Smooth muscle cell (in vitro differentiated cells): Measurements from ENCODE around the gene PCNA. TPM values are rescaled to one million over a fixed set of nuclear protein-coding genes. Genes with fewer than 3 reads are reported as not detected.
"Not testable (repeated sequence)": the region's sequence is repeated elsewhere in the genome, so short reads cannot be mapped to it uniquely, and the experiment has no call there.

Experiments used
- DNase-seq: peaks from one replicate; lab custom pipeline; 2025; ENCODE audit not compliant: unreplicated experiment; lab: John Stamatoyannopoulos, UW
- H2AFZ ChIP-seq: fragments of 200-600 bp; sonication (generic); 2 replicates; pipeline ENCODE4 v1.6.0; 2016; ENCODE audit warnings: antibody characterized with exemption, low read depth, mild to moderate bottlenecking
- H3F3A ChIP-seq: fragments of 200-600 bp; sonication (generic); 2 replicates; pipeline ENCODE4 v1.6.0; 2017; ENCODE audit warnings: antibody characterized with exemption, low read depth
- H3K27ac ChIP-seq: fragments of 200-600 bp; sonication (generic); 2 replicates; pipeline ENCODE4 v1.5.1; 2016; ENCODE audit warnings: low read depth, mild to moderate bottlenecking
- H3K27me3 ChIP-seq: fragments of 200-600 bp; sonication (generic); 2 replicates; pipeline ENCODE4 v1.6.1; 2016; ENCODE audit warnings: low read depth, mild to moderate bottlenecking
- H3K36me3 ChIP-seq: fragments of 200-600 bp; sonication (generic); 2 replicates; pipeline ENCODE4 v1.5.1; 2016; ENCODE audit warnings: low read depth
- H3K4me1 ChIP-seq: fragments of 200-600 bp; sonication (generic); 2 replicates; pipeline ENCODE4 v1.5.1; 2016; ENCODE audit warnings: low read depth
- H3K4me2 ChIP-seq: fragments of 200-600 bp; sonication (generic); 2 replicates; pipeline ENCODE4 v1.6.0; 2016; ENCODE audit warnings: mild to moderate bottlenecking
- H3K4me3 ChIP-seq: fragments of 200-600 bp; sonication (generic); 2 replicates; pipeline ENCODE4 v1.5.1; 2016; ENCODE audit warnings: mild to moderate bottlenecking
- H3K79me2 ChIP-seq: fragments of 200-600 bp; sonication (generic); 2 replicates; pipeline ENCODE4 v1.6.0; 2016; ENCODE audit warnings: low read depth, mild to moderate bottlenecking
- H3K9ac ChIP-seq: fragments of 200-600 bp; sonication (generic); 2 replicates; pipeline ENCODE4 v1.6.0; 2016; ENCODE audit warnings: low read depth
- H3K9me3 ChIP-seq: fragments of 200-600 bp; sonication (generic); replicated peaks from 2 replicates; pipeline ENCODE4 v1.5.1; 2016; ENCODE audit warnings: low read depth
- H4K20me1 ChIP-seq: fragments of 200-600 bp; sonication (generic); 2 replicates; pipeline ENCODE4 v1.6.0; 2016; ENCODE audit warnings: low read depth
- WGBS: methylation state at CpG from one replicate; pipeline ENCODE4 v1.1.7; 2016; ENCODE audit warnings: low lambda C conversion rate; 5-methylcytosine and 5-hydroxymethylcytosine counted together
- polyA plus RNA-seq: library from polyadenylated mRNA; unstranded; fragments of >200 nt; fragmentation: Nextera tagmentation; extraction: Ambion mirVana; gene quantifications from 2 replicates; pipeline ENCODE4 v1.2.1, GENCODE V29; 2016
- total RNA-seq: library from RNA; depleted of rRNA; stranded (reverse); fragments of >200 nt; gene quantifications from 2 replicates; pipeline ENCODE4 v1.2.3, GENCODE V29; 2014
- TF ChIP-seq, protein P1 (sequence below): fragments of 200-600 bp; sonication (generic); IDR thresholded peaks from 2 replicates; pipeline ENCODE4 v1.5.1; 2017; ENCODE audit warnings: borderline replicate concordance, mild to moderate bottlenecking, antibody characterized with exemption; ENCODE audit not compliant: insufficient read depth, poor library complexity, severe bottlenecking

The PCNA gene
- total and polyA plus RNA-seq, 2 experiments from 2014 or later, result 78.7 to 178 TPM

GRCh38 chr20:5074232-5074674 lies 45.5 kb downstream of the PCNA start:
- TF ChIP-seq, protein P1, sequence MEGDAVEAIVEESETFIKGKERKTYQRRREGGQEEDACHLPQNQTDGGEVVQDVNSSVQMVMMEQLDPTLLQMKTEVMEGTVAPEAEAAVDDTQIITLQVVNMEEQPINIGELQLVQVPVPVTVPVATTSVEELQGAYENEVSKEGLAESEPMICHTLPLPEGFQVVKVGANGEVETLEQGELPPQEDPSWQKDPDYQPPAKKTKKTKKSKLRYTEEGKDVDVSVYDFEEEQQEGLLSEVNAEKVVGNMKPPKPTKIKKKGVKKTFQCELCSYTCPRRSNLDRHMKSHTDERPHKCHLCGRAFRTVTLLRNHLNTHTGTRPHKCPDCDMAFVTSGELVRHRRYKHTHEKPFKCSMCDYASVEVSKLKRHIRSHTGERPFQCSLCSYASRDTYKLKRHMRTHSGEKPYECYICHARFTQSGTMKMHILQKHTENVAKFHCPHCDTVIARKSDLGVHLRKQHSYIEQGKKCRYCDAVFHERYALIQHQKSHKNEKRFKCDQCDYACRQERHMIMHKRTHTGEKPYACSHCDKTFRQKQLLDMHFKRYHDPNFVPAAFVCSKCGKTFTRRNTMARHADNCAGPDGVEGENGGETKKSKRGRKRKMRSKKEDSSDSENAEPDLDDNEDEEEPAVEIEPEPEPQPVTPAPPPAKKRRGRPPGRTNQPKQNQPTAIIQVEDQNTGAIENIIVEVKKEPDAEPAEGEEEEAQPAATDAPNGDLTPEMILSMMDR, result no peak
- H2AFZ ChIP-seq, result no peak overlapping the region

GRCh38 chr20:5073660-5074231 lies 46.0 kb downstream of the PCNA start:
- DNase-seq, result no peak
- Histone ChIP-seq H4K20me1 (no peaks in the 10 kb centered on the region), H3K79me2 (no peaks in the 10 kb centered on the region), H3K27me3 (no peaks in the 10 kb centered on the region), H3K9ac (no peak overlapping the region), H3K9me3 (no peaks in the 10 kb centered on the region), H3K4me2 (no peak overlapping the region), H3K27ac (no peak overlapping the region), H3K4me1 (no peaks in the 10 kb centered on the region), H3F3A (no peaks in the 10 kb centered on the region), H3K36me3 (no peaks in the 10 kb centered on the region), H3K4me3 (no peak overlapping the region), H2AFZ (no peak overlapping the region)
- 98% methylated on average over 3 of the region's 4 CpGs for WGBS
- TF ChIP-seq, protein P1, result no peak

More at GRCh38 chr20:5074232-5074674, 45.5 kb downstream of the PCNA start:
- WGBS, result 96% methylated on average over 3 of the region's 3 CpGs
- no peak overlapping the region for H3K27ac ChIP-seq
- no peak overlapping the region for H3K9ac ChIP-seq
- no peaks in the 10 kb centered on the region for H4K20me1 ChIP-seq
- no peaks in the 10 kb centered on the region for H3K9me3 ChIP-seq
- H3K36me3 ChIP-seq, result no peaks in the 10 kb centered on the region
- H3K79me2 ChIP-seq, result no peaks in the 10 kb centered on the region
- no peak overlapping the region for H3K4me2 ChIP-seq
- no peaks in the 10 kb centered on the region for H3F3A ChIP-seq
- H3K4me1 ChIP-seq, result no peaks in the 10 kb centered on the region
- DNase-seq, result no peak
- no peaks in the 10 kb centered on the region for H3K27me3 ChIP-seq
- H3K4me3 ChIP-seq, result no peak overlapping the region

DNA sequence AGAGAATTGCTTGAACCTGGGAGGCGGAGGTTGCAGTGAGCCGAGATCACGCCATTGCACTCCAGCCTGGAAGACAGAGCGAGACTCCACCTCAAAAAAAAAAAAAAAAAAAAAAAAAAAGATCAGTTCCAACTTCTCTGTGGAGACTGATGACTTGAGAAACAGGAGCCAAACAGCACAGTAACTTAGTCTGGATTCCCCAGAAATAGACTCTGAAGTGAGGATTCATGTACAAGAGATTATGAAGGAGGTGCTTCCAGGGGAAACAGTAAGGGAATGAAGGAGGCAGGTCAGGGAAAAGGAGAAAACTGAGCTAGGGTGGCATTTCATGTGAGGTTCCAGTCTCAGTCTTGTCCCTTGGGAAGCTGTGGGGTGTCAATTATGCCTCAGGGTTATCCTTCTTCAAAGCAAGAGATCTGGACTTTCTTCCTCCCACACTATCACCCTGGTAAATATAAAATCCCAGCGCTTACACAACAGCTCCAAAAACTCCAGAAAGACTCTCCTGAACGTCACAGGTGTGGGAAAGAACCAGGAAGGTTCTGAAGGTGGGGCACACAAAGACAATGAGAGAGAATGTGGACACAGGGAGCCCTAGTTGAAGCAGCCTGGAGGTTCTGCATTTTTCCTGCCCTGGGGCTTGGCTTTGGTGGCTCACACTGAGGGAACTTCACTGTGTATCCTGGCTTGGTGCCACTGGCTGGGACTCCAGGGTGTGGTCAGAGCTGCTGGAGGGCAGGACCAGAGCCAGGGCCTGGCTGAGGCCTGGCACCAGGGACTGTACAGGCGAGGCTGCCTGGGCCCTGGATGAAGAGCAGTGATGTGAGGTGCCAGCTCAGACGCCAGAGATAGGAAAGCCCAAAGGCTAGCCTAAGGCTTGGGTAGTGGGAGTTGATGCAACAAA lies 46.8 kb downstream of the PCNA start:
- no peak for DNase-seq
- H3K9me3 ChIP-seq, result no peaks in the 10 kb centered on the region
- H2AFZ ChIP-seq, result no peak overlapping the region
- H3K9ac ChIP-seq, result no peak overlapping the region
- no peaks in the 10 kb centered on the region for H3K27me3 ChIP-seq
- no peak overlapping the region for H3K4me2 ChIP-seq
- no peaks in the 10 kb centered on the region for H3K4me1 ChIP-seq
- no peaks in the 10 kb centered on the region for H3F3A ChIP-seq
- TF ChIP-seq, protein P1, result no peak
- no peaks in the 10 kb centered on the region for H3K36me3 ChIP-seq
- no peaks in the 10 kb centered on the region for H4K20me1 ChIP-seq
- H3K4me3 ChIP-seq, result no peak overlapping the region
- 92% methylated on average over 5 of the region's 8 CpGs for WGBS
- H3K79me2 ChIP-seq, result no peaks in the 10 kb centered on the region
- no peak overlapping the region for H3K27ac ChIP-seq

GRCh38 chr20:5071942-5072341 lies 47.8 kb downstream of the PCNA start:
- H3K4me3 ChIP-seq, H3K36me3 ChIP-seq, H3K9ac ChIP-seq, H3K79me2 ChIP-seq, DNase-seq, H4K20me1 ChIP-seq, H3K27me3 ChIP-seq, H3K4me2 ChIP-seq, H3K4me1 ChIP-seq, H3K9me3 ChIP-seq, H3F3A ChIP-seq, H2AFZ ChIP-seq, H3K27ac ChIP-seq: not testable (repeated sequence)
- 97% methylated on average over 4 of the region's 4 CpGs for WGBS
